Skeletal muscle satellite cell (primary cell): ENCODE data around the gene NEK11.

Experiments used
- H3K27me3 ChIP-seq: 2 replicates; pipeline ENCODE4 v1.7.0; 2013; ENCODE audit warnings: low read length; ENCODE audit not compliant: control insufficient read depth, insufficient read depth
- H3K36me3 ChIP-seq: 2 replicates; pipeline ENCODE4 v1.7.0; 2013; ENCODE audit warnings: mild to moderate bottlenecking, control low read depth, low read length; ENCODE audit not compliant: insufficient read depth
- H3K4me1 ChIP-seq: 2 replicates; pipeline ENCODE4 v1.7.0; 2013; ENCODE audit warnings: low read length; ENCODE audit not compliant: control insufficient read depth, insufficient read depth
- H3K4me2 ChIP-seq: 2 replicates; pipeline ENCODE4 v1.7.0; 2013; ENCODE audit warnings: mild to moderate bottlenecking, low read length
- H3K4me3 ChIP-seq: 2 replicates; pipeline ENCODE4 v1.7.0; 2013; ENCODE audit warnings: low read length
- H3K9ac ChIP-seq: 2 replicates; pipeline ENCODE4 v1.7.0; 2013; ENCODE audit warnings: mild to moderate bottlenecking, low read depth, low read length, moderate library complexity
- H3K9me3 ChIP-seq: replicated peaks from 2 replicates; pipeline ENCODE4 v1.7.0; 2013; ENCODE audit warnings: mild to moderate bottlenecking, control low read depth, low read length

Gene NEK11

GRCh38 chr3:131282379-131282778 lies 255.7 kb downstream of the NEK11 start:
- H3K9ac ChIP-seq, result no peak overlapping the region

GRCh38 chr3:131282967-131283366 lies 256.3 kb downstream of the NEK11 start:
- H3K9ac ChIP-seq, result no peak overlapping the region
- no peaks in the 10 kb centered on the region for H3K4me1 ChIP-seq
- H3K4me2 ChIP-seq, result no peak overlapping the region
- H3K4me3 ChIP-seq, result no peak overlapping the region
- no peaks in the 10 kb centered on the region for H3K27me3 ChIP-seq
- no peaks in the 10 kb centered on the region for H3K9me3 ChIP-seq
- no peaks in the 10 kb centered on the region for H3K36me3 ChIP-seq

More at GRCh38 chr3:131282379-131282778, 255.7 kb downstream of the NEK11 start:
- no peaks in the 10 kb centered on the region for H3K27me3 ChIP-seq
- no peaks in the 10 kb centered on the region for H3K9me3 ChIP-seq
- no peak overlapping the region for H3K4me2 ChIP-seq
- H3K36me3 ChIP-seq, result no peaks in the 10 kb centered on the region
- H3K4me1 ChIP-seq, result no peaks in the 10 kb centered on the region
- no peak overlapping the region for H3K4me3 ChIP-seq

GRCh38 chr3:131283862-131284261 lies 257.2 kb downstream of the NEK11 start:
- Histone ChIP-seq H3K9me3 (no peaks in the 10 kb centered on the region), H3K36me3 (no peaks in the 10 kb centered on the region), H3K4me3 (no peak overlapping the region), H3K27me3 (no peaks in the 10 kb centered on the region), H3K4me2 (no peak overlapping the region), H3K9ac (no peak overlapping the region), H3K4me1 (no peaks in the 10 kb centered on the region)

DNA sequence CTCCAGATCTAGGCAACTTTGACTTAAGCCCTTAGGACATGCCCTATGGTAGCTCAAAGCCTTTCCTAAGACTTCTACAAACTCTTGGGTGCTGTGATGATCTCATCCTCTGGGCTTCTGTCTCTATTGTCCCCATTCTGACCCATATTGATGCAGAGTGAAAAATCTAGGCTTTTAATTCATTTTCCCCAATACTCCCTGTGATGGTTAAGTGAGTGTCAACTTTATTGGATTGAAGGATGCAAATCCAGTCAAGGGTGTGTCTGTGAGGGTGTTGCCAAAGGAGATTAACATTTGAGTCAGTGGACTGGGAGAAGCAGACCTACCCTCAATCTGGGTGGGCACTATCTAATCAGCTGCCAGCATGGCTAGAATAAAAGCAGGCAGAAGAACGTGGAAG lies 257.6 kb downstream of the NEK11 start:
- Histone ChIP-seq H3K9me3 (no peaks in the 10 kb centered on the region), H3K27me3 (no peaks in the 10 kb centered on the region), H3K36me3 (no peaks in the 10 kb centered on the region), H3K4me2 (no peak overlapping the region), H3K4me1 (no peaks in the 10 kb centered on the region), H3K9ac (no peak overlapping the region), H3K4me3 (no peak overlapping the region)

DNA sequence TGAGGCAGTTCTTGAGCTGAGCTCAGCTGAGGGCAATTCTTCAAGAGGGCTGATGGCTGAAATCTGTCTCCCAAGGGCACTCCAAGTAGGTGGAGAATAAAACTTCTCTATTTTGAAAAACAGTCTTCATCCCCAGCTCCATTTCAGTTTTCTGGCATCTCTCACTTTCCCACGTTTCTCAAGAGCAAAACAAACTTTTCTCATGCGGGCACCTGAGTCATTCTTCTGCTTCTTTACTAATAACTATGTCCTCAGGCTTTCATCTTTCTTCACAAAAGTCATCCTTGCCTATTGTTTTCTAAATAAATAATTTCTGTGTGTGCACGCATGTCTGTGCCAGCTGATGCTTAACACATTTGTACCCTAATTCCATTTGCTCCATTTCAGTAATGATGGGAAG lies 258.8 kb downstream of the NEK11 start:
- Histone ChIP-seq H3K4me1 (no peaks in the 10 kb centered on the region), H3K4me3 (no peak overlapping the region), H3K27me3 (no peaks in the 10 kb centered on the region), H3K4me2 (no peak overlapping the region), H3K9me3 (no peaks in the 10 kb centered on the region), H3K36me3 (no peaks in the 10 kb centered on the region), H3K9ac (no peak overlapping the region)

DNA sequence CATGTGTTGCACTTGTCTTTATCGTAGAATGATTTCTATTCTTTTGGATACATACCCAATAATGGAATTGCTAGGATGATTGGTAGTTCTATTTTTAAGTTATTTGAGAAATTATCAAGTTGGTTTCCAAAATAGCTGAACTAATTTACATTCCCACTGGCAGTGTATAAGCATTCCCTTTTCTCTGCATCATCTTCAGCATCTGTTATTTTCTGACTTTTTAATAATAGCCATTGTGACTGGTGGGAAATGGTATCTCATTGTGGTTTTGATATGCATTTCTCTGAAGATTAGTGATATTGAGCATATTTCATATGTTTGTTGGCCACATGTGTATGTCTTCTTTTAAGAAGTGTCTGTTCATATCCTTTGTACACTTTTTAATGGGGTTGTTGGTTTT lies 273.2 kb downstream of the NEK11 start:
- Histone ChIP-seq H3K36me3 (no peaks in the 10 kb centered on the region), H3K4me2 (no peak overlapping the region), H3K4me3 (no peak overlapping the region), H3K9me3 (no peaks in the 10 kb centered on the region), H3K27me3 (no peaks in the 10 kb centered on the region), H3K4me1 (no peaks in the 10 kb centered on the region), H3K9ac (no peak overlapping the region)

DNA sequence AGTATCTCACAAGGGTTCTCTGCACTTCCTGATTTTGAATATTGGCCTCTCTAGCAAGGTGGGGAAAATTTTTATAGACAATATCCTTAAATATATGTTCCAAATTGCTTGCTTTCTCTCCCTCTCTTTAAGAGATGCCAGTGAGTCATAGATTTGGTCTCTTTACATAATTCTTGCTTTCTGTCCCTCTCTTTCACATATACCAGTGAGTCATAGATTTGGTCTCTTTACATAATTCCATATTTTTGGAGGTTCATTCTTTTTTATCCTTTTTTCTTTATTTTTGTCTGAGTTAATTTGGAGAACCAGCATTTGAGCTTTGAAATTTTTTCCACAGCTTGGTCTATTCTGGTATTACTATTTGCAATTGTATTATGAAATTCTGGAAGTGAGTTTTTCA lies 277.2 kb downstream of the NEK11 start:
- Histone ChIP-seq H3K4me1 (no peaks in the 10 kb centered on the region), H3K27me3 (no peaks in the 10 kb centered on the region), H3K9ac (no peak overlapping the region), H3K36me3 (no peaks in the 10 kb centered on the region), H3K4me2 (no peak overlapping the region), H3K4me3 (no peak overlapping the region), H3K9me3 (no peaks in the 10 kb centered on the region)

GRCh38 chr3:131304890-131305289 lies 278.2 kb downstream of the NEK11 start:
- H3K9me3 ChIP-seq, result no peaks in the 10 kb centered on the region

GRCh38 chr3:131306242-131306641 lies 279.6 kb downstream of the NEK11 start:
- Histone ChIP-seq H3K36me3 (no peaks in the 10 kb centered on the region), H3K9me3 (no peaks in the 10 kb centered on the region), H3K9ac (no peak overlapping the region), H3K27me3 (no peaks in the 10 kb centered on the region), H3K4me3 (no peak overlapping the region), H3K4me2 (no peak overlapping the region), H3K4me1 (no peaks in the 10 kb centered on the region)

More at GRCh38 chr3:131304890-131305289, 278.2 kb downstream of the NEK11 start:
- Histone ChIP-seq H3K9ac (no peak overlapping the region), H3K27me3 (no peaks in the 10 kb centered on the region), H3K36me3 (no peaks in the 10 kb centered on the region), H3K4me2 (no peak overlapping the region), H3K4me3 (no peak overlapping the region), H3K4me1 (no peaks in the 10 kb centered on the region)

- no peak overlapping the region for H3K9ac ChIP-seq
- H3K27me3 ChIP-seq, result no peaks in the 10 kb centered on the region
- H3K4me2 ChIP-seq, result no peak overlapping the region
- no peaks in the 10 kb centered on the region for H3K4me1 ChIP-seq
- H3K36me3 ChIP-seq, result no peaks in the 10 kb centered on the region
- no peak overlapping the region for H3K4me3 ChIP-seq
- no peaks in the 10 kb centered on the region for H3K9me3 ChIP-seq
These were observed 287.6 kb downstream of the NEK11 start for GRCh38 chr3:131314318-131314717.

- H3K4me2 ChIP-seq, result no peak overlapping the region
- H3K9me3 ChIP-seq, result no peaks in the 10 kb centered on the region
- H3K4me3 ChIP-seq, result no peak overlapping the region
- no peaks in the 10 kb centered on the region for H3K27me3 ChIP-seq
- no peak overlapping the region for H3K9ac ChIP-seq
- no peaks in the 10 kb centered on the region for H3K4me1 ChIP-seq
- H3K36me3 ChIP-seq, result no peaks in the 10 kb centered on the region
These were observed 288.5 kb downstream of the NEK11 start for GRCh38 chr3:131315162-131315561.

- no peaks in the 10 kb centered on the region for H3K36me3 ChIP-seq
- H3K4me1 ChIP-seq, result no peaks in the 10 kb centered on the region
- no peak overlapping the region for H3K4me3 ChIP-seq
- no peak overlapping the region for H3K9ac ChIP-seq
- H3K9me3 ChIP-seq, result no peaks in the 10 kb centered on the region
- no peaks in the 10 kb centered on the region for H3K27me3 ChIP-seq
- no peak overlapping the region for H3K4me2 ChIP-seq
These were observed 291.0 kb downstream of the NEK11 start for GRCh38 chr3:131317667-131318066.
